Dermis blood vessel endothelial cell (primary cell): ENCODE results near the gene NSD2. TPM values are rescaled to one million over a fixed set of nuclear protein-coding genes. Genes with fewer than 3 reads are reported as not detected.
"Not testable (repeated sequence)": the region's sequence is repeated elsewhere in the genome, so short reads cannot be mapped to it uniquely, and the experiment has no call there.

Source experiments
- DNase-seq: peaks from one replicate; pipeline ENCODE4 v3.0.0; 2010
- total RNA-seq: library from RNA; depleted of rRNA; stranded (reverse); fragments of >200 nt; gene quantifications from 2 replicates; pipeline ENCODE4 v1.2.3, GENCODE V29; 2014

The NSD2 gene
- total RNA-seq, 1 donor from 2014 or later = 66.0 TPM

DNA sequence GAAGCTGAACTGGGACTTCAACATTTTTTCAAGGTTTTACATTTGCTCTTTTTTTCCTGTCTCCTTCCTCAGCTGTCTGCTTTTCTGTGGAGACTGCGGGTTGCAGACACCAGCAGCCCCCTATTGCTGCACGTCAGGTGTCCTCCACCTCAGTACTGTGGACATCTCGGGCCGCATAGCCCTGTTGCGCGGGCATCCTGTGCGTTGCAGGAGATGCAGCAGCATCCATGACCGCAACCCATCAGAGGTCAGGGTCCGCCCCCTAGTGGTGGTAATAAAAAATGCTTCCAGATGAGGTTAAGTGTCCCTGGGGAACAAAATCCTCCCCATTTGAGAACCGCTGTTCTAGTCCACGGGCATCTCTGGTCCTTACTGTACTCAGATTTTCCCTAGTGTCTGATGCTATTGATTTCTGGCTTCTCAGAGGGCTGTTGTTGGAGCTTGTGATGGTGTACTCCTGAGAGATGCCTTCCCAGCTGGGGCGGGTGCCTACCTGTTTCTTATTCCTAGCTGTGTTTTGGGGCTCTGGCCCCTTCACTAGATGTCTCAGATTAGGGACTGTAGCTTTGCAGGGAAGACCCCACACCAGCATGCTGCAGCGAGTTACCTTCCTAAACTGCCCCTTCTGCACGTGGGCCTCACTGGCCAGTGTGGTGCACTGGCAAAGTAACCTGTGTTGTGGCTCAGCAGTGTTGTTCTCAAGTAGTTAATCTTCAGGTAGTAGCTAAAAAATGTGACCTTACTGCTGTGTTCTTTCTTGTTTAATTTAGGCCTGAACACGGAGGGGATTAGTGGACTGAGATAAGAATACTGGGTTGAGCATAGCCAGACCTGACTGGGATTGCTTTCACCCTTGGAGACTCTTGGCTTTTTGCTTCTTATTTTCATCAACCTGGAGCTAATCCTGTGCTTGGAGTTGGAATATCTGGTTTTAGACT lies 28.2 kb downstream of the NSD2 start:
- DNase-seq = peak; percentile 88

DNA sequence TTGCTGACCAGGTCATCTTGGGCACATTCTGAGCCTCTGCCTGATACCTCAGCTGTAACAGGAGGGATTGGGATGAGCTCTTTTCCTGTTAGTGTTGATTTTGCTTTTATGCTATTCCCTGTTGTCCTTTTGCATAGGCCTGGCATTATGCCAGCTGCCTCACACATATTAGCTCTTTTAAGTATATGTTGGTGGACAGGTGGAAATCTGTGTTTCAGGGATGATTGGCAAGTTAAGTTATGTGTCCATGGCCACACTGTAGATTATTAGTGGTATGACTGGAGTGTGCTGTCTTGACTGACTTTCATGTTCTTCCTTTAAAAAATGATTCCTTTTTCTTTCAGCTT lies 28.9 kb downstream of the NSD2 start:
- no peak for DNase-seq

DNA sequence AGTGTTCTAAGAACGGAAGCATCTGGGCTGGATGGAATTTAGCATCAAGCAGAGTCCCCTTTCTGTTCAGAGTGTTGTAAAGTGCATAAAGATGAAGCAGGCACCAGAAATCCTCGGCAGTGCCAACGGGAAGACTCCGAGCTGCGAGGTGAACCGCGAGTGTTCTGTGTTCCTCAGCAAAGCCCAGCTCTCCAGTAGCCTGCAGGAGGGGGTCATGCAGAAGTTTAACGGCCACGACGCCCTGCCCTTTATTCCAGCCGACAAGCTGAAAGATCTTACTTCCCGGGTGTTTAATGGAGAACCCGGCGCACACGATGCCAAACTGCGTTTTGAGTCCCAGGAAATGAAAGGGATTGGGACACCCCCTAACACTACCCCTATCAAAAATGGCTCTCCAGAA lies 29.4 kb downstream of the NSD2 start:
- no peak for DNase-seq

DNA sequence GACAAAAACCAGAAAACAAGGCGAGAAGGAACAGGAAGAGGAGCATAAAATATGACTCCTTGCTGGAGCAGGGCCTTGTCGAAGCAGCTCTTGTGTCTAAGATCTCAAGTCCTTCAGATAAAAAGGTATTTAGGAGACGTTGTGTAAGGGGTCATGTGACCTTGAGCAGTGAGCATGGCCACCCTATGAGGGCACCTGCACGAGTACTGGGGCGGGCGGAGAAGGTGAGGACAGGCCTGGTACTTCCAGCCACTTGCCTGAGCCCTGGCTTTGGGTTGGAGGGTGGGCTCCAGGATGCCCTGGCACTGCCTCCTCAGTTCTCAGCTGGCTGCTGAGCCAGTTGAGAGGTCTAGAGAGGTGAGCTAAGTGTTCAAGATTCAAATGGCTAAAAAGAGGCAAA lies 29.9 kb downstream of the NSD2 start:
- DNase-seq = no peak

DNA sequence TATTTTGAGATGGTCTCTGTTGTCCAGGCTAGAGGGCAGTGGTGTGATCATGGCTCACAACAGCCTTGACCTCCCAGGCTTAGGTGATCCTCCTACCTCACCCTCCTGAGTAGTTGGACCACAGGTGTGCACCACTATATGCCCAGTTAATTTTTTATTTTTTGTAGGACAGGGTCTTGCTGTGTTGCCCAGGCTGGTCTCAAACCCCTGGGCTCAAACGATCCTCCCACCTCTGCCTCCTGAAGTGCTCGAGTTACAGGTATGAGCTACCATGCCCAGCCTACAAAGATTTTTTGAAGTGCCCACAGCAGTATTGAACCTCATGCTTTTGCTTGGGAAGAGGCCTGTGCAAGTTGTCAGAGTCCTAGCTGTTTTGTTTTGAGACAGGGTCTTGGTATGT lies 31.1 kb downstream of the NSD2 start:
- no peak for DNase-seq

DNA sequence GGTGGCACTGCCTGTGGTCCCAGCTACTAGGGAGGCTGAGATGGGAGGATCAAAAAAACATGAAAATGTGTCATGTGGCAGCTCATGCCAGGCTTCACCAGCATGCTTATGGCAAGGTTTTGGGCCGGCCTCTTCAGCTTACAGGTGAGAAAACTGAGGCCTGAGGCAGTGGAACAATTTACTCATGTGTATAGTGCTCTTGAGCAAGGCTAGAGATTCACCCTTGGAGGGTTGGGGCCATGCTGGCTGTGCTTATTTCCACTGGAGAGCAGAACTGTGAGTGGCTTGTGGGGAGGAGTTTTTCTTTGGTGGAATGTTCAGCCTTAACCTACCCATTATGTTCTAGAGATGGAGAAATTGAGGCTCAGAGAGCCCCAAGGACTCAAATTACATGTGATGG lies 31.8 kb downstream of the NSD2 start:
- no peak for DNase-seq

DNA sequence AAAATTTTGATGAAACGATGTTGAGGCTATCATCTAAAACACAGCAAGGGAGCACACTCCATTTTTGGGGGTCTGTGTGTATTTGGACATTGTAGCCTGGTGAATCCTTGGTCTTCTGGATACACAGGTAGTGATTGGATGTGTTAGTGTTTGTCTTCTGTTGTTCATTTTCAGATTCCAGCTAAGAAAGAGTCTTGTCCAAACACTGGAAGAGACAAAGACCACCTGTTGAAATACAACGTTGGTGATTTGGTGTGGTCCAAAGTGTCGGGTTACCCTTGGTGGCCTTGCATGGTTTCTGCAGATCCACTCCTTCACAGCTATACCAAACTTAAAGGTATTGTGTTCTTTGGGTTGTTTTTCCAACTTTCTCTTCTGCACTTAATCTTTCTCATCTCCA lies 32.8 kb downstream of the NSD2 start:
- no peak for DNase-seq

DNA sequence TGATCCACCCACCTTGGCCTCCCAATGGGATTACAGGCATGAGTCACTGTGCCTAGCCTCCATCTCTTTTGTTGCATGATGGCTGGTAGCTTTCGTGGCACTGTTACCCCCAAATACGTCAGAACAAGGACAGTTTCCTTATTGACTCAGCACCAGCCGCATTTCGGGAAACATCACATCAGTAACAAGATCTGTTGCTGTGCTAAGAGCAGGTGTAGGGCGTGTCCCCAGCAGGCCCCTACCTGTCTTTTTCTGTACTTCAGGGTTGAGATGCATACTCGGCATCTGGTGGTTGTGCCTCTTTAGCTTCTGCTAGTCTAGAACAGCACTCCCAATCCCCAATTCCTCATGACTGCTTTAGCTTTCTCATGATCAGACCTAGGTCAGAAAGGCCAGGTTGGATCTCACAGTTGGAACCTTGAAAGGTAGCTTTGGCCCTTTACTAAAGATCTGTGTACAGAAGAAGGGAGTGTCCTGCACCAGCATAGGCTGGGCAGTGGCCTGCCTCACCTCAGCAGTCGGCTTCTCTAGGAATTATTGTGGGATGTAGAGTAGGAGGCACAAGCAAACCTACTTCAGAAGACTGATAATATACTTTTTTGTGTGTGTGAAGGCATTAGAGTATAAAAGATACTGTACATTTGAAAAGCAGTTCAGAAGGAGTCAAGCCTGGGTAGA lies 36.8 kb downstream of the NSD2 start:
- DNase-seq = no peak

DNA sequence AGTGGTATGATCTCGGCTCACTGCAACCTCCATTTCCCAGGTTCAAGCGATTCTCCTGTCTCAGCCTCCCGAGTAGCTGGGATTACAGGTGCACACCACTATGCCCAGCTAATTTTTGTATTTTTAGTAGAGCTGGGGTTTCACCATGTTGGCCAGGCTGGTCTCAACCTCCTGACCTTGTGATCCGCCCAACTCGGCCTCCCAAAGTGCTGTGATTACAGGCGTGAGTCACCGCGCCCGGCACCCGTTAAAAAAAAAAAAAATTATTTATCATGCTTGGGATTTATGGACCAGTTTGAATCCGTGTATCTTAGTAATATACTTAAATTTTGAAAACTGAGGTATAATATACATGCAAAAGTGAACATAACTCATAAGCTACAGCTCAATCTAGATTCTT lies 38.5 kb downstream of the NSD2 start:
- DNase-seq = not testable (repeated sequence)

DNA sequence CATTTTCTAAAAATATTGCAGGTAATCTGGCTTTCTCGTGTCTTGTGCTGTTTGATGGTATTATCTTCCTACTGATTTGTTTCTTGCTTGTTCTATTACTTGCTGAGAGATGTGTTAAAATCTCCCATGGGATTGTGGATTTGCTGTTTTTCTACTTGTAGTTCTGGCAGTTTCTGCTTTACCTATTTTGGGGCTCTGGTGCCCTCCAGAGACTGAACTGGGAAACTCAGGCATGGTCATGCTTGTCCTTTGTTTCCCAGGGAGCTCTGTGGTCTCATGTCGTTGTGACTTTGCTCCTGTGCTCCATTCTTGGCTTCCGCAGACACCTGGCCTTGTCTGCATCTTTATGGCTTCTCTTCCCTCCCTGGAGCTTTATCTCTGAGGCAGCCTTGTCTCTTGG lies 39.5 kb downstream of the NSD2 start:
- DNase-seq = peak; percentile 78

DNA sequence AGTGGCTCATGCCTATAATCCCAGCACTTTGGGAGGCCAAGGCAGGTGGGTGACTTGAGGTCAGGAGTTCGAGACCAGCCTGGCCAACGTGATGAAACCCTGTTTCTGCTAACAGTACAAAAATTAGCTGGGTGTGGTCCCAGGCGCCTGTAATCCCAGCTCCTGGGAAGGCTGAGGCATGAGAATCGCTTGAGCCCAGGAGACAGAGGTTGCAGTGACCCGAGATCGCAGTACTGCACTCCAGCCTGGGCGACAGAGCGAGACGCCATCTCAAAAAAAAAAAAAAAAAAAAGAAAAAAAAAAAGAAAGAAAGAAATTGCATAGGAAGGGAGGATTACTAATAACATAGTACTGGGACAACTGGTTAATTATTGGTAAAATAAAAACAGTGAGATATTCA lies 40.1 kb downstream of the NSD2 start:
- DNase-seq = not testable (repeated sequence)

DNA sequence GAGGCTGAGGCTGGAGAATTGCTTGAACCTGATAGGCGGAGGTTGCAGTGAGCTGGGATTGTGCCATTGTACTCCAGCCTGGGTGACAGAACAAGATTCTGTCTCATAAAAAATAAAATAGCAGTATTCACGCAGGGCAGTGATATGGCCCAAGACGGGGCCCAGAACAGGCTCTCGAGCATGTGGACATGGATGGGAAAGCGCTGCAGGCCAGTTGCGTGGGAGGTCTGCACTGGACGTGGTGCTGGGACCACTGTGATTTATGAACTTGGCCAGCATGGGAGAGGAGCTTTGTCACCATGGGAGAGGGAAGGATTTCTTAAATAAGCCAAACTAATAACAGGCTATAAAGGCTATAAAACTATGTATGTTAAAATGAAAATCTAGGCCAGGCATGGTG lies 51.6 kb downstream of the NSD2 start:
- DNase-seq = no peak

DNA sequence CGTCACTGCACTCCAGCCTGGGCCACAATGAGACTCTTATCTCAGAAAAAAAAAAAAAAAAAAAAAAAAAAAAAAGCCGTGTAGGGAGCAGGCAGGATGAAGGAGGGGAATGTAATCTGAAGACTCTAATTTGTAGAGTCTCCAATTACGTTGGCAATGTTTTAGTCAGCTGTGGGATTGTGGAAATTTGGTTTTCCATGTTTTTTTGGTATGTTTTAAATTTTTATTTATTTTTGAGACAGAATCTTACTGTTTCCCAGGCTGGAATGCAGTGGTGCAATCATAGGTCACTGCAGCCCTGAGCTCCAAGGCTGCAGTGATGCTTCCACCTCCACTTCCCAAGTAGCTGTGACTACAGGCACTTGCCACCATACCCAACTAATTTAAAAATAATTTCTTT lies 56.5 kb downstream of the NSD2 start:
- DNase-seq = no peak

DNA sequence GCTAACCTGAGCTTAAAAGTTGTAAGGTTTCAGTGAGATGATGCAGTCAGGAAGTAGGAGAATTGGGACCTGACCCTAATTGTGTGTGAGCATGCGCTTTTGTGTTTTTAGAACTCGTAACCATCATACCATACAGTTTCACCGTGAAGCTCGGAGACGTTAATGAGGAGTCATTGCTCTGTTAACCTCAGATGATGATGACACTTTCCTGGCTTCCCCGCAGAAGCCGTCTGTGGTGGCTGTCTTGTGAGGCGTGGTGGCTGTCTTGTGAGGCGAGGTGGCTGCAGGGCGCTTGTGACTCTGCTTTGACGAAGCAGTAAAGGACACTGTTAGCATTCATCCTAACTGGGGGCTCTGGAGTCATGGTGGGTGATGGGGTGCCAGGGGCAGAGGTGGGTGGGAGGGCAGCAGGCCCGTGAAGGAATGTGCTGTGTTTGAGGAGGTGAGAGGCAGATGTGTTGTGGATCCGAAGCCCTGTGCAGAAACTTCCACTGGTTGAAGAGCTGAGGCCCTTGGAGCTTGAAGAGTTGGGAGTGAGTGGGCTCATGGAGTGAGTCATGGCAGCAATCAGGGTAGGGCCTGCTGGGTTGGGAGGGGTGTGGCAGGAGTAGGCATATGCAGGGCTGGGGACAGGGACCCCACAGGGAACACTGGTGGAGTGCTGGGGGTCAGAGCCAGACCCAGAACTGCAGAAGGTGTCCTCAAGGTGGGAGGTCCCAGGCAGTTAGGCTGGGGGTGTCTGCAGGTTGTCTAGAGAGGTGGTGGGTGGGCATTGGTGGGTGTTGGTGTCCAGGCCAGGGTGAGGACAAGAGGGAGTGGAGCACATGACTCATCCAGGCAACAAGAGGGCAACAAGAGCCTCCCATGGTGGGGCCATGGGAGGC lies 57.4 kb downstream of the NSD2 start:
- DNase-seq = no peak

DNA sequence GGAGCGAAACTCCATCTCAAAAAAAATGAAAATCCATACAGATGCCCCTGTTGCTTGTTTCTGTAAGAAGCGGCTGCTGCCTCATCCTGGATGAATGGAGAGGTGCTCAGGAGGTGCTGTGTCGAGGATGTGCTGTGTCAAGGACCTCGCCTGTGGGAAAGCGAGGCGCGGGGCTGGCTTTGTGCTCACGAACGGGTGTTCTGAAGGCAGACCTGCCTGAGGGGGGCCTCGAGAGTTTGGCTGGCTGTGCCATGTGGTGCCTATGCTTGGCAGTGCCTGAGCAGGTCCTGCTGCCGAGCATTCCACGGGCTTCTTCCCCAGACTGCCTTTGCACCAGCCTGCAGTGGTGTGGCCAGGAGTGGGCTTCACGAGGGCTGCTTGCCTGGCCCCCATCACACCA lies 61.5 kb downstream of the NSD2 start:
- no peak for DNase-seq

DNA sequence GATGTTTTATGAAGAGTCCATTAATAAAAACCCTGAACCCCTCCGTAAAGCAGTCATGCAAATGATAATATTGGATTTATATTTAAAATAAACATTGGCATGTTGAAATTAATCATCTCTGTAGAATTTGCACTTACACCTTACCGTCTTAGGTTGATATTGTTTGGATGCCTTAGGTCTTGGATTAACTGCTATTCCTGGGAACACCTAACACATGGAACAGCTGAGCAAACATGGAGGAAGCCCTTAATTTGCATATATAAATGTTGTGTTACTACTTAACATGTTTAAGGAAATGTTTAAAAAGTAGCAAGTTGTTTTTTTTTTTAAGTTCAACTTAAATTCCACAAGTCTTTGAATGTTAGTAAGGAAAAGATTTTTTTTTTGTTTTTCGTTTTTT lies 62.5 kb downstream of the NSD2 start:
- DNase-seq = no peak

DNA sequence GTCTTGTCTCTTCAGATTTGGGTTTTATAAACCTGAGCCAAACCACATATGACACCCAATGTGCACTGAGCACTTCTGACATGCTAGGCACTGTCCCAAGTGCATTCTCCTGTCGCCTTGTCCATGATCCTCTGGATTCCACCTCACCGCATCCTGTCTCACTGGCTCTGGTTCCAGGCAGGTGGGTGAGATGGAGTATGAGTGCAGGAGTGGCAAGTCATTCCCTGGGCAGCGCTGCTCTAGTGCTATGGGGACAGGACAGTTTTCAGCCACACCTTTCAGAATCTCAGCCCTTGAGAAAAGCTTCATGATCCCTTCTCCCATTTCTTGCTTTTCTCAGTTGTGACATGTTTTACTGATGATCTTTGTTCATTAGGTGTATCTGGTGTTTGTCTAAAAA lies 66.4 kb downstream of the NSD2 start:
- DNase-seq = no peak

DNA sequence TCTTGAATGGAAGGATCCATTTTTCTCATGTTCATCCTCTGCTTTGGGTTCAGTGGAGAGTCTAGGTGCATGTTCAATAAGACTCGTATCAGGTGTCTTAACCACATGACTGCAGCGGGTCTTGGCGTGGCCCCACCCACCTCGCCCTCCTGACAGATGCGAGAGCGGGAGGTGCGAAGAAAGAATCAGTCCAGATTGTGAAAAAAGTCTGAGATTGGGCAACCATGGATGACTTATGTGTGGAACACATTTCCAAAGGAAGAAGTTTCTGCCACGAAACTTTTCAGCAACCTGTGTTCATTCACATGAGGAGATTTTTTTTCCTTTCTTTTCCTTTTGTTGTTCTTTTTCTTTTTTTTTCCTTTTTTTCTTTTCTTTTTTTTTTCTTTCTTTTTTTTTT lies 66.8 kb downstream of the NSD2 start:
- DNase-seq = no peak

DNA sequence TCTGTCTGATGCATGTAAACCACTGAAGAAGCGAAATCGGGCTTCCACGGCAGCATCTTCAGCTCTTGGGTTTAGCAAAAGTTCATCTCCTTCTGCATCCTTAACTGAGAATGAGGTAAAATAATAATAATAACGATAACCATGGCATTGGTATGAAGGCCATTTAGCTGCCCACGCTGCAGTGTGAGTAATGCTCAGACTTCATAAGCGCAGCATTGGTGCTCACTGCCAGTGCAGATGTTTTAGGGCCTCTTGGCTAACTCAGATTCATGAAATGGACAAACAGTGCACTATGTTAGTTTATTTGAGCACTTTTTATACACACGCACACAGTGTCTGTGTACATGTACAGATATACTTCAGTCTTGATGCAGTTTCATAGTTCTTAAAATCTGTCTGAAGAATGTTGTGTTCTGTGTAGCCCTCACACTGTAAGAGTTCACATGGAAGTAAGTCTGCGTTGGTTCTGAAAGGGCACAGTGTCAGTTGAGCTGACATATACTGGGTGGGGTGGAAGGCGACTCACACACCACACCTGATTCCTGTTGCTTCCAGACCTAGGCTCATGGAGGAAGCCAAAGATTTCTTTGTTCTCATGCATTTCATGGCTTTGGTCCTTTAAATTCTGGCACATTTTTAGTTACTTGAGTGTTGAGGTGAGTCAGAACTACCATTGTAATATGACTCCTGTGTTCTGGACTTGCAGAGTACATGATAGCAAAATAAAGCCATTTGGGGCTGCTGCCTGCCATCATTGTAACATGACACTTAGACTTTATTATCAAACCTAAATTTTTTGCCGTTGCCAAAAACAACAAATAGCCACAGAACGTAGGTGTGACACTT lies 68.7 kb downstream of the NSD2 start:
- peak; percentile 81 for DNase-seq

DNA sequence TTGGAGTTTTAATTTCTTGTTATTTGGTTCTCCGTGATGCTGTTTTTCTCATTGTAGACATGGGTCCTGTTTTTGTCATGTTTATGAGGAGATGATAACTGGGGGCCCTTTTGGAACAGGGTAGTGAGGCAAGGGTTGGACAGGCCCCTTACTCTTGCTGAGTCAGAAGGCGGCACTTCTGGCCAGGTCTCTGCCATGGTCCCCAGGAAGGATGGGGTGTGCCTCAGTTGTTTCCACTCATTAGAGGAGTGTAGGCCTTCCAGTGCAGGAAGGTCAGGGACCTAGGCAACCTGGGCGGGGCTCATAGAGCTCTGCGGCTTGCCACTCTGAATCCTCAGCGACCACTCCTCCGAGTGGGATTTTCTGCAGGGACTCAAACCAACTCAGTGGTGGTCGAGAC lies 69.4 kb downstream of the NSD2 start:
- peak; percentile 10 for DNase-seq

DNA sequence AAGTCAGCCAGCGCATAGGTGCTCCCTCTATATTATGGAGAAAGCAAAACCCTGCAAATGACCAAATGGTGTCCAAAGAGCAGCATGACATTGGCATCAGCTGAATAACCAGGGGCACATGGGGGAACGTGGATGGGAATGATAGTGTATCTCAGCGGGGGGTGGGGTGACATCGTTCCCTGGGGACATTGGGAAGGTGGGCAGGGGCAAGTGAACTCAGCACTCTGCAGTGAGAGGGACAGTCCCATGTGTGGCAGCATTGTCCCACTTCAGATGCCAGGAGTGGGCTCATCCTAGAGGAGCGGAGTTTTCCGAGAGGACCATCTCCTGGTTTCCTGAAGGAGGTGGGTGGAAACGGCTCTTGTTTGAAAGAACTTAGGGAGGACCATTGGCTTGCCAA lies 72.7 kb downstream of the NSD2 start:
- DNase-seq = no peak

DNA sequence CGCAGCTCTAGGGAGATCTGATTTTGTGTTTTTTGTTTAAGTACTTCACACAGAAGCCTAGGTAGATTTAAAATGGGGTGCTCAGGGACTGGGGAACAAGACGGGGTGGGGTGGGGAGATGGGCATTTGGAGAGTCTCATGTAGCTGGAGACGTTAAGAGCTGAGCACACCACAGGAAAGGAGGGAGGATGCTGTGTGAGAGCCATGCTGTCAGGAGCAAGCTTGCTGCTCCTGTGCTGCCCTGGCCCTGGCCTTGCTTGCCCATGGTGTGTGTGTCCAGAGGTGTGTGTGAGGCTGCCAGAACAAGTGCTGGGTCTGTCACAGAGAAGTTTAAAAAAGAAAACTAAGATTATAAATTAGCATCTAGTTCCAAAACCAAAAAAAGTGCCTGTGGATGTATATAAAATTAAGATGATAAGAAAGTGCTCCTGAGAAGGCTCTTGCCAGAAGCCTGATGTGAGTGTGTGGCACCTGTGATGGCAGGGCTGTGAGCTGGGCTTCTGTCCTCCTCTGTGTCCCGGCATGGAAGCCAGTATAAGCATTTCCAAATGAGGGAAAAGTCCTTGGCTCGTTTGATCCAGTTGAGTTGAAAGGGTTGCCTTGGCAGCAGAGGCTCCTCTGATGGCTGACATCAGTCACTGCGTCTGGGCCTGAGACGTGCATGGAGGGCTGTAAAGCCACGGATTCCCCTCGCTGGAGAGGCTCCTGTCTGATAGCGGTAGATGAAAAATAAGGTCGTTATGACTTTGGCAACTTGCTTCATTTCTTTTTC lies 74.1 kb downstream of the NSD2 start:
- no peak for DNase-seq
